IPS-11a (cell line): ENCODE data around the gene FAM89B.

Source experiments
- H3K4me3 ChIP-seq: one replicate; pipeline ENCODE4 v1.5.1; 2013; ENCODE audit warnings: low read depth, low read length, control low read depth

FAM89B gene

GRCh38 chr11:65586676-65587075, 14.3 kb downstream of the FAM89B start:
- no peak overlapping the region for H3K4me3 ChIP-seq

- H3K4me3 ChIP-seq: no peak overlapping the region
These were observed 16.1 kb downstream of the FAM89B start for GRCh38 chr11:65588199-65589054.

- no peak overlapping the region for H3K4me3 ChIP-seq
These were observed 17.3 kb downstream of the FAM89B start for GRCh38 chr11:65589444-65590239.

- no peak overlapping the region for H3K4me3 ChIP-seq
These were observed 18.0 kb downstream of the FAM89B start for GRCh38 chr11:65590240-65590738.

- peak overlapping the region; percentile 37 for H3K4me3 ChIP-seq
These were observed 19.9 kb downstream of the FAM89B start for GRCh38 chr11:65591939-65592857.

- H3K4me3 ChIP-seq: no peak overlapping the region
These were observed 20.6 kb downstream of the FAM89B start for GRCh38 chr11:65592858-65593517.

- H3K4me3 ChIP-seq: no peak overlapping the region
These were observed 21.4 kb downstream of the FAM89B start for GRCh38 chr11:65593518-65594414.

- no peak overlapping the region for H3K4me3 ChIP-seq
These were observed 22.8 kb downstream of the FAM89B start for GRCh38 chr11:65595131-65595530.

- no peak within 1 kb of the TSS for H3K4me3 ChIP-seq
These were observed 23.4 kb downstream of the FAM89B start, which contains the start of gene KCNK7 for GRCh38 chr11:65595543-65596281. Gene KCNK7 (minus strand): TSS chr11:65595800. CDS start chr11:65595772, 28 bp downstream.

- no peak overlapping the region for H3K4me3 ChIP-seq
These were observed 24.2 kb downstream of the FAM89B start for GRCh38 chr11:65596520-65596919.

- no peak overlapping the region for H3K4me3 ChIP-seq
These were observed 25.9 kb downstream of the FAM89B start for GRCh38 chr11:65598258-65598699.

GRCh38 chr11:65599216-65599954, 27.0 kb downstream of the FAM89B start:
- H3K4me3 ChIP-seq: no peak overlapping the region

GRCh38 chr11:65599955-65600246, 27.6 kb downstream of the FAM89B start:
- no peak overlapping the region for H3K4me3 ChIP-seq

- no peak overlapping the region for H3K4me3 ChIP-seq
These were observed 31.9 kb downstream of the FAM89B start for GRCh38 chr11:65604258-65604657.

GRCh38 chr11:65606876-65607613, 34.7 kb downstream of the FAM89B start:
- H3K4me3 ChIP-seq: peak overlapping the region; percentile 35

- H3K4me3 ChIP-seq: peak overlapping the region; percentile 35
These were observed 35.5 kb downstream of the FAM89B start for GRCh38 chr11:65607614-65608426.
